HepG2 (cell line): ENCODE data around the gene METTL14. TPM values are rescaled to one million over a fixed set of nuclear protein-coding genes. Genes with fewer than 3 reads are reported as not detected.

Source experiments
- ATF7-NPFF ChIP-seq: sonication (generic); formaldehyde crosslinking; IDR thresholded peaks from 2 replicates; pipeline ENCODE4 v1.8.1; 2023; ENCODE audit warnings: mild to moderate bottlenecking, low read depth, missing genetic modification reagents, moderate library complexity
- ETV5 ChIP-seq: IDR thresholded peaks from 2 replicates; pipeline ENCODE4 v1.6.1; 2018; ENCODE audit warnings: missing biosample characterization, missing genetic modification reagents, inconsistent platforms, borderline replicate concordance
- IRF2 ChIP-seq: IDR thresholded peaks from 2 replicates; pipeline ENCODE4 v1.6.1; 2018; ENCODE audit warnings: missing genetic modification reagents, missing compliant biosample characterization
- KAT8 ChIP-seq: IDR thresholded peaks from 2 replicates; pipeline ENCODE4 v1.6.1; 2016; ENCODE audit warnings: missing genetic modification reagents, missing compliant biosample characterization
- MXD4 ChIP-seq: IDR thresholded peaks from 2 replicates; pipeline ENCODE4 v1.6.1; 2016; ENCODE audit warnings: mild to moderate bottlenecking, missing biosample characterization, missing genetic modification reagents
- MYPOP ChIP-seq: sonication (generic); formaldehyde crosslinking; IDR thresholded peaks from 2 replicates; pipeline ENCODE4 v1.8.1; 2023; ENCODE audit warnings: mild to moderate bottlenecking, moderate library complexity, missing genetic modification reagents
- NCOA2 ChIP-seq: sonication (generic); formaldehyde crosslinking; IDR thresholded peaks from 2 replicates; pipeline ENCODE4 v1.8.0; 2022; ENCODE audit warnings: inconsistent platforms
- NFAT5 ChIP-seq: sonication (generic); formaldehyde crosslinking; IDR thresholded peaks from 2 replicates; pipeline ENCODE4 v1.4.0; 2020; ENCODE audit warnings: missing genetic modification reagents
- NKX3-1 ChIP-seq: sonication (generic); formaldehyde crosslinking; IDR thresholded peaks from 2 replicates; pipeline ENCODE4 v1.5.0; 2020; ENCODE audit warnings: missing genetic modification reagents
- RARA ChIP-seq: IDR thresholded peaks from 2 replicates; pipeline ENCODE4 v1.6.1; 2016; ENCODE audit warnings: missing genetic modification reagents, missing compliant biosample characterization
- THAP11 ChIP-seq: IDR thresholded peaks from 2 replicates; pipeline ENCODE4 v1.6.1; 2016; ENCODE audit warnings: missing biosample characterization, missing genetic modification reagents
- WIZ ChIP-seq: sonication (generic); formaldehyde crosslinking; IDR thresholded peaks from 2 replicates; pipeline ENCODE4 v1.5.1; 2020; ENCODE audit warnings: mild to moderate bottlenecking, missing genetic modification reagents
- ZFP36L2 ChIP-seq: sonication (generic); formaldehyde crosslinking; IDR thresholded peaks from 2 replicates; pipeline ENCODE4 v1.4.0; 2020; ENCODE audit warnings: missing genetic modification reagents
- ZFP90 ChIP-seq: sonication (generic); formaldehyde crosslinking; IDR thresholded peaks from 2 replicates; pipeline ENCODE4 v1.8.0; 2022; ENCODE audit warnings: missing genetic modification reagents, mild to moderate bottlenecking, inconsistent platforms, borderline replicate concordance
- ZNF878 ChIP-seq: sonication (generic); formaldehyde crosslinking; IDR thresholded peaks from 2 replicates; pipeline ENCODE4 v1.8.1; 2023; ENCODE audit warnings: mild to moderate bottlenecking, missing genetic modification reagents, moderate library complexity
- polyA plus RNA-seq, 8 experiments: library from polyadenylated mRNA; depleted of rRNA in 3 of 8; stranded (reverse) in 7 of 8; unstranded in 1 of 8; fragments of >200 nt; fragmentation: Illumina TruSeq in 4 of 8; extraction: Trizol in 4 of 8; gene quantifications; 2 replicates each; pipeline versions ENCODE4 v1.2.1 to v1.2.3, GENCODE V29; 2011 to 2016; ENCODE audit warnings: low read depth in 4 of 8, missing spikeins in 1 of 8, mixed read lengths in 1 of 8; ENCODE audit not compliant: insufficient read depth in 1 of 8
- total RNA-seq, 5 experiments: library from RNA; depleted of rRNA; stranded (reverse); fragments of >200 nt; fragmentation: Illumina TruSeq; extraction: Trizol; gene quantifications; 2 replicates each; pipeline ENCODE4 v1.2.3, GENCODE V29; 2016; ENCODE audit warnings: low read depth in 1 of 5
- TF ChIP-seq, protein P1 (sequence below): IDR thresholded peaks from 2 replicates; pipeline ENCODE4 v1.6.1; 2018; ENCODE audit warnings: missing genetic modification reagents, mild to moderate bottlenecking, missing compliant biosample characterization
- TF ChIP-seq, protein P2 (sequence below): sonication (generic); formaldehyde crosslinking; conservative IDR thresholded peaks from 2 replicates; pipeline ENCODE4 v1.4.0; 2020; ENCODE audit warnings: missing genetic modification reagents
- TF ChIP-seq, protein P3 (sequence below): sonication (generic); formaldehyde crosslinking; IDR thresholded peaks from 2 replicates; pipeline ENCODE4 v1.4.0; 2020; ENCODE audit warnings: missing genetic modification reagents

METTL14 gene
- total and polyA plus RNA-seq, 2 of the 13 experiments (the other 11 are each of a cell fraction or from before 2014, with no cell fraction given), result 11.6 to 44.9 TPM

GRCh38 chr4:118669220-118669619, 16.0 kb upstream of the METTL14 start (continued):
- peak; percentile 68 for TF ChIP-seq RARA (CRISPR knock-in tag)
- TF ChIP-seq ATF7-NPFF (CRISPR knock-in tag), result peak; percentile 46; the same call in 1 of the 2 replicates
- TF ChIP-seq NCOA2, result peak; percentile 56
- TF ChIP-seq ETV5, result peak; percentile 49; the same call in 1 of the 2 replicates
- peak; percentile 46; the same call in 1 of the 2 replicates for TF ChIP-seq NFAT5 (CRISPR knock-in tag)
- TF ChIP-seq, protein P1, sequence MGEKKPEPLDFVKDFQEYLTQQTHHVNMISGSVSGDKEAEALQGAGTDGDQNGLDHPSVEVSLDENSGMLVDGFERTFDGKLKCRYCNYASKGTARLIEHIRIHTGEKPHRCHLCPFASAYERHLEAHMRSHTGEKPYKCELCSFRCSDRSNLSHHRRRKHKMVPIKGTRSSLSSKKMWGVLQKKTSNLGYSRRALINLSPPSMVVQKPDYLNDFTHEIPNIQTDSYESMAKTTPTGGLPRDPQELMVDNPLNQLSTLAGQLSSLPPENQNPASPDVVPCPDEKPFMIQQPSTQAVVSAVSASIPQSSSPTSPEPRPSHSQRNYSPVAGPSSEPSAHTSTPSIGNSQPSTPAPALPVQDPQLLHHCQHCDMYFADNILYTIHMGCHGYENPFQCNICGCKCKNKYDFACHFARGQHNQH (CRISPR knock-in tag), result peak; percentile 54; the same call in 1 of the 2 replicates
- TF ChIP-seq THAP11 (CRISPR knock-in tag), result peak; percentile 76
- peak; percentile 86; the same call in 1 of the 2 replicates for TF ChIP-seq ZFP36L2
- TF ChIP-seq, protein P2, sequence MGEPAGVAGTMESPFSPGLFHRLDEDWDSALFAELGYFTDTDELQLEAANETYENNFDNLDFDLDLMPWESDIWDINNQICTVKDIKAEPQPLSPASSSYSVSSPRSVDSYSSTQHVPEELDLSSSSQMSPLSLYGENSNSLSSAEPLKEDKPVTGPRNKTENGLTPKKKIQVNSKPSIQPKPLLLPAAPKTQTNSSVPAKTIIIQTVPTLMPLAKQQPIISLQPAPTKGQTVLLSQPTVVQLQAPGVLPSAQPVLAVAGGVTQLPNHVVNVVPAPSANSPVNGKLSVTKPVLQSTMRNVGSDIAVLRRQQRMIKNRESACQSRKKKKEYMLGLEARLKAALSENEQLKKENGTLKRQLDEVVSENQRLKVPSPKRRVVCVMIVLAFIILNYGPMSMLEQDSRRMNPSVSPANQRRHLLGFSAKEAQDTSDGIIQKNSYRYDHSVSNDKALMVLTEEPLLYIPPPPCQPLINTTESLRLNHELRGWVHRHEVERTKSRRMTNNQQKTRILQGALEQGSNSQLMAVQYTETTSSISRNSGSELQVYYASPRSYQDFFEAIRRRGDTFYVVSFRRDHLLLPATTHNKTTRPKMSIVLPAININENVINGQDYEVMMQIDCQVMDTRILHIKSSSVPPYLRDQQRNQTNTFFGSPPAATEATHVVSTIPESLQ (CRISPR knock-in tag), result peak; percentile 92; the same call in 1 of the 2 replicates
- TF ChIP-seq ZFP90, result 0 out of 2 replicates have a peak, but pooled peaks have one; percentile 35
- TF ChIP-seq KAT8 (CRISPR knock-in tag), result 0 out of 2 replicates have a peak, but pooled peaks have one; percentile 44
- TF ChIP-seq WIZ (CRISPR knock-in tag), result peak; percentile 92; the same call in 1 of the 2 replicates
- TF ChIP-seq NKX3-1 (CRISPR knock-in tag), result peak; percentile 81
- TF ChIP-seq MYPOP (CRISPR knock-in tag), result 0 out of 2 replicates have a peak, but pooled peaks have one; percentile 30
- TF ChIP-seq, protein P3, sequence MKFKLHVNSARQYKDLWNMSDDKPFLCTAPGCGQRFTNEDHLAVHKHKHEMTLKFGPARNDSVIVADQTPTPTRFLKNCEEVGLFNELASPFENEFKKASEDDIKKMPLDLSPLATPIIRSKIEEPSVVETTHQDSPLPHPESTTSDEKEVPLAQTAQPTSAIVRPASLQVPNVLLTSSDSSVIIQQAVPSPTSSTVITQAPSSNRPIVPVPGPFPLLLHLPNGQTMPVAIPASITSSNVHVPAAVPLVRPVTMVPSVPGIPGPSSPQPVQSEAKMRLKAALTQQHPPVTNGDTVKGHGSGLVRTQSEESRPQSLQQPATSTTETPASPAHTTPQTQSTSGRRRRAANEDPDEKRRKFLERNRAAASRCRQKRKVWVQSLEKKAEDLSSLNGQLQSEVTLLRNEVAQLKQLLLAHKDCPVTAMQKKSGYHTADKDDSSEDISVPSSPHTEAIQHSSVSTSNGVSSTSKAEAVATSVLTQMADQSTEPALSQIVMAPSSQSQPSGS (CRISPR knock-in tag), result peak; percentile 64; the same call in 1 of the 2 replicates
- TF ChIP-seq IRF2, result peak; percentile 72; the same call in 1 of the 2 replicates
- TF ChIP-seq MXD4, result peak; percentile 72; the same call in 1 of the 2 replicates
- peak; percentile 49; the same call in 1 of the 2 replicates for TF ChIP-seq ZNF878
